GM18499 (cell line): ENCODE results near the gene TJP2.

ENCODE experiments used
- ATAC-seq: cut with Tn5 transposase; IDR thresholded peaks from one replicate; pipeline ENCODE4 v1.9.1; 2021; ENCODE audit warnings: moderate number of reproducible peaks; ENCODE audit not compliant: insufficient read depth, unreplicated experiment

TJP2 gene

DNA sequence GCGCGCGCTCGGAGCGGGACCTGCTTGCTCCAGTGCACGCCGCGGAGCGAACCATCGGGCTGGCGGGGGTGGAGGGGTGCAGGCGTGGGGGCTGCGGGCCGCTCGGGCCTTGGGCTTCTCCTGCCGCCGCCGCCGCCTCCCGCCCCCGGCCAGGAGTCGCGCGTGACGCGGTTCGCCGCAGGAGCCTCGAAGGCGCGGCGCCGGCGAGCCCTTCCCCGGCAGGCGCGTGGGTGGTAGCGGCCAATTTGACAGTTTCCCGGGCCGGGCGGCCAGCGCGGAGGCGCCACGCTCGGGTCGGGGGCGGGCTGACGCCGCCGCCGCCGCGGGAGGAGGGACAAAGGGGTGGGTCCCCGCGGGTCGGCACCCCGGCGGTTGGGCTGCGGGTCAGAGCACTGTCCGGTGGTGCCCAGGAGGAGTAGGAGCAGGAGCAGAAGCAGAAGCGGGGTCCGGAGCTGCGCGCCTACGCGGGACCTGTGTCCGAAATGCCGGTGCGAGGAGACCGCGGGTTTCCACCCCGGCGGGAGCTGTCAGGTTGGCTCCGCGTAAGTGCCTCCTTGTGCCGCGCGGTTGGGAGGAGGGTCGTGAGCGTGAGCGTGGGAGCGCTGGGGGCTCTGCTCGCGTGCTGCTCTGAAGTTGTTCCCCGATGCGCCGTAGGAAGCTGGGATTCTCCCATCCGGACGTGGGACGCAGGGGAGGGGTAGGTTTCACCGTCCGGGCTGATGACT lies at the start of gene TJP2:
Gene TJP2 (plus strand): TSS at position 387 of the 725 bp plus-strand sequence. CDS start 96 bp downstream, at position 483.
- ATAC-seq, result no peak

GRCh38 chr9:69130456-69131441 lies 43.3 kb upstream of the TJP2 start:
- ATAC-seq, result no peak

GRCh38 chr9:69131682-69132081 lies 42.4 kb upstream of the TJP2 start:
- ATAC-seq, result no peak

- ATAC-seq, result no peak
Observed at GRCh38 chr9:69132361-69132760, 41.7 kb upstream of the TJP2 start.

DNA sequence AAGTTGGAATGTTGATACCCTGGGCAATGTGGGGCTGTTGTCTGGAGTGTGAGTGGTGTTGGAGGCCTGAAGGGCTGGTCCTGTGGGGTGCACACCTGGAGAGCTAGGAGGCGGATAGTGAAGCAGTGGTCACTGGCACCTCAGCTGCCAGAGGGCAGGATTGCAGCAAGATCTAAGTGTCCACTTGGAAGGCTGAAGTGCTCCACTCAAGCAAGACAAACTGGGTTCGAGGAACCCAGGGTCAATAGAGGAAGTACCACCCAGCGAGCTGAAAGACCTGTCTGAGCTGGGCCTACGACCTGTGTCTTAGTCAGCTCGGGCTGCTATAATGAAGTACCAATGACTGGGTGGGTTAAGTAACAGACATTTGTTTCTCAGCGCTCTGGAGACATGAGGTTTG lies 39.7 kb upstream of the TJP2 start:
- ATAC-seq, result no peak

GRCh38 chr9:69136185-69136584 lies 37.9 kb upstream of the TJP2 start:
- ATAC-seq, result no peak

DNA sequence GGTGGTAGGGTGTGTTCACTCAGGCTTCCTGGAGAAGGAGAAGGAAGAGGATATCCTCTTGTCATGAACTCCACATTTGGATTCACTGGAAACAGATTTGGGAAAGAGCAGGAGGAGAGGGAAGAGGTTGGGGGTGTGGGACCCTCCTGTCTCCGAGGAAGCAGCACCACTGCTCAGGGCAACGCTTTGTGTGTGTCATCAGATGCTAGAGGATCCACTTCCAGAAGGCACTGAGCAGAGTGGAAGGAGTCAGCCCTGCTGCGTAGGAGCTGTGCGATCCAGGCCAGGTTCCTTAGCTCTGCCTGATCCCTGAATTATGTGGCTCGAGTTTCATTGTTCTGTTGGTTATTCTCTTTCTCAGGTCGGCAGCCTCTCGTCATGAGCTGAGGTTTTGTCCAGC lies 37.3 kb upstream of the TJP2 start:
- no peak for ATAC-seq

- no peak for ATAC-seq
Observed at GRCh38 chr9:69137311-69137710, 36.8 kb upstream of the TJP2 start.

DNA sequence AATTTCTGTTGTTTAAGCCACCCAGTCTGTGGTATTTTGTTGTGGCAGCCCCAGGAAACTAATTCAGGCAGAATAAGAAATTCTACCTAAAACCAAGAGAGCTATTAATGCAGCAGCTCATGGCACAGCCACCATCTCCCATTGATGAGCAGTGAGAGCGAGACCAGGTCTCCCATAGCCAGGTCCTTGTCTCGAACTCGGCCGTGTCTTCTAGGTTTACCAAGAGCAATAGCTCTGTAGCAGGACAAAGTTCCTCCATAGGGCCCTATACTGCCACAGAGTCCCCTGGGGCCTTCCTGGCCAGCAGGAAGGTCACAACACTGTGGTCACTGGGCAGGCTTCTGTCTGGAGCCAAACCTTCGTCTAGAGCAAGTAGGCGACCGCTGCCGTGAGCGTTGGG lies 34.5 kb upstream of the TJP2 start:
- ATAC-seq, result no peak

- no peak for ATAC-seq
Observed at GRCh38 chr9:69140123-69140735, 33.8 kb upstream of the TJP2 start.

DNA sequence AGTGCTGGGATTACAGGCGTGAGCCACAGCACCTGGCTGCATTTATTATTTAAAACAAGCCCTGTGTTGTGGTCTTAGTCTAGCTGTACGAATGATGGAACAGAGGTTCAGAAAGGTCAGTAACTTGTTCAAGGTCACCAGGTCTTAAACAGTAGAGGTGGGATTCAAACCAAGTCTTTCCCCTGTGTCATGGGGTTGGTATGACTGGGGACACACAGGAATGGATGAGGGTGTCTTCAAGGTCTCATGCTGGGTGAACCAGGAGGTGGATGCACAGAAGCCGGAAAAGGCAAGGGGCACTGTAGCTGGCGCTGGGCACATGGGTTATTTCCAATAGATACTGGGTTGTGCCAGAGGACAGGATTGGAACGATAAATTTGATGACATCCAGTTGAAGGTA lies 32.2 kb upstream of the TJP2 start:
- no peak for ATAC-seq

- ATAC-seq, result no peak
Observed at GRCh38 chr9:69143291-69143690, 30.8 kb upstream of the TJP2 start.

- no peak for ATAC-seq
Observed at GRCh38 chr9:69145144-69145715, 28.8 kb upstream of the TJP2 start.

DNA sequence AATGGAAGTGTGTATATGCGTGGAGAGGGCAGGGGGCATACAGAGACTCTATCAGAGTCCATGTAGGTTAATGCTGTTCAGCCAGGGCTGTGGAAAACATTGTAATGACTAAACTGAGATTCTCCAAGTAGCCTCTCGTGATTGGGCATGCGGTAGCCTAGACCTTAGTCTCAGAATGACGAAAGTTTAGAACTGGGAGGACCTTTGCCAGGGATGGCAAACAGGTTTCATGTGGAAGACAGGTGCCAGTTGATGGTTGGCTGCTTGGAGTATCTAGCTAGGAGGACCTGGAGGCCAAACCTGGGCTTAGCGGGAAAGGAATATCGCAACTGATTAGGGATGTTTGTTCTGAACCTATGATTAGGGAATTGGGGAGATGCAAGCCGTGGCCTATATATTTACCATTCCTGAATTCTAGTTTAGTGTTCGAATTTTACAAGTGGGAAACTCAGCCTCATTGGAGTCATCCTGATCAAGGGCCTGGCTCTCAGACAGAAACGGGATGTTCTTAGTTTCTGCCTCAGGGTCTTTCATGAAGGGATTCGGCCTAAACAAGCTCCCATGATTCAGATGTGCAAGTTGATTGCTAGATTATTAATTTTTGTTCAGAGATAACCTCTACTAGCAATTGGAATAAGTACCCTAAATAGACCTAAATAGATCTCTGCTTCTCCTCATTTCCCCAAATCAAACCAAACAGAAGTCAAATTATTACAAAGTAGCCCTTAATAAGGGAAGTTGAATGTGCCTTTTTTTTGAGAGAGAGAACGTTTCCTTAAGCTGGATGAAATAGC lies 26.8 kb upstream of the TJP2 start:
- ATAC-seq, result no peak

GRCh38 chr9:69149321-69149807 lies 24.7 kb upstream of the TJP2 start:
- ATAC-seq, result no peak

DNA sequence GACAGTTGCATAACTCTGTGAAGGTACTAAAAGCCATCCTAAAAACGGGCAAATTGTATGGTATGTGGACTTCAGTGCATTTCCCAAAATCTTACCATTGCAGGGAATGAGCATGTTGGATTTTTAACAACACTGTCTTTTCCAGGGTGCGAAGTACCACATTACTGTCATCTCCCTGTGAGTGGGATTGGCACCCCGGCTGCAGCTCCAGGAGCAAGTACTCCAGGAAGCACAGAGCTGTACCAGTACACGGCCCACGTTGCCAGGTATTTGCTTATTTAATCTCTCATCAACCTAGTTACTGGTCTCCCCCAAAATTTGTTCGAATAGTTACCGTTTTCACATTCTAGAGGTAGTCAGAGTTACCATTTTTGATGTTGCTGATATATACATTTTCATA lies 22.6 kb upstream of the TJP2 start:
- ATAC-seq, result no peak

- no peak for ATAC-seq
Observed at GRCh38 chr9:69153707-69154521, 20.2 kb upstream of the TJP2 start.

- ATAC-seq, result peak; percentile 98
Observed at GRCh38 chr9:69155341-69156030, 18.6 kb upstream of the TJP2 start.
